ENCODE measurements around the gene PDK2. TPM values are rescaled to one million over a fixed set of nuclear protein-coding genes. Genes with fewer than 3 reads are reported as not detected.

PDK2 gene
- total RNA-seq, 1 donor from 2014 or later = 12.6 TPM

- Histone ChIP-seq H3K79me2 (ENCODE audit: low read depth) (no peaks in the 10 kb centered on the region), H3K4me1 (no peaks in the 10 kb centered on the region), H3K27ac (no peak overlapping the region), H2AFZ (replicated peaks) (no peak overlapping the region), H3K9ac (no peak overlapping the region), H3K4me3 (no peak overlapping the region), H3F3A (ENCODE audit: low read depth) (no peaks in the 10 kb centered on the region), H4K20me1 (ENCODE audit: low read depth) (no peaks in the 10 kb centered on the region), H3K27me3 (no peaks in the 10 kb centered on the region), H3K36me3 (no peaks in the 10 kb centered on the region), H3K4me2 (no peak overlapping the region), H3K9me3 (ENCODE audit: low read depth) (no peaks in the 10 kb centered on the region)
- H3K9me3 Mint-ChIP-seq = no peaks in the 10 kb centered on the region
- TF ChIP-seq EZH2phosphoT487 (IDR thresholded peaks at IDR 0.05) (no peak), EZH2 (IDR thresholded peaks at IDR 0.05) (no peak)
- TF ChIP-seq, protein P1, sequence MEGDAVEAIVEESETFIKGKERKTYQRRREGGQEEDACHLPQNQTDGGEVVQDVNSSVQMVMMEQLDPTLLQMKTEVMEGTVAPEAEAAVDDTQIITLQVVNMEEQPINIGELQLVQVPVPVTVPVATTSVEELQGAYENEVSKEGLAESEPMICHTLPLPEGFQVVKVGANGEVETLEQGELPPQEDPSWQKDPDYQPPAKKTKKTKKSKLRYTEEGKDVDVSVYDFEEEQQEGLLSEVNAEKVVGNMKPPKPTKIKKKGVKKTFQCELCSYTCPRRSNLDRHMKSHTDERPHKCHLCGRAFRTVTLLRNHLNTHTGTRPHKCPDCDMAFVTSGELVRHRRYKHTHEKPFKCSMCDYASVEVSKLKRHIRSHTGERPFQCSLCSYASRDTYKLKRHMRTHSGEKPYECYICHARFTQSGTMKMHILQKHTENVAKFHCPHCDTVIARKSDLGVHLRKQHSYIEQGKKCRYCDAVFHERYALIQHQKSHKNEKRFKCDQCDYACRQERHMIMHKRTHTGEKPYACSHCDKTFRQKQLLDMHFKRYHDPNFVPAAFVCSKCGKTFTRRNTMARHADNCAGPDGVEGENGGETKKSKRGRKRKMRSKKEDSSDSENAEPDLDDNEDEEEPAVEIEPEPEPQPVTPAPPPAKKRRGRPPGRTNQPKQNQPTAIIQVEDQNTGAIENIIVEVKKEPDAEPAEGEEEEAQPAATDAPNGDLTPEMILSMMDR (IDR thresholded peaks at IDR 0.05) = no peak
- no peak for DNase-seq (ENCODE audit: low spot score)
- H3K27me3 Mint-ChIP-seq (ENCODE audit: insufficient read depth, low read depth) = peaks cover 3% of the 10 kb centered on the region
- H3K27ac Mint-ChIP-seq = no peak overlapping the region
- H3K36me3 Mint-ChIP-seq = no peaks in the 10 kb centered on the region
- H3K4me1 Mint-ChIP-seq = peaks cover 11% of the 10 kb centered on the region
- no peak overlapping the region for H3K4me3 Mint-ChIP-seq
Observed at GRCh38 chr17:50066995-50067394, 28.2 kb upstream of the PDK2 start.

- no peaks in the 10 kb centered on the region for H3K9me3 ChIP-seq (ENCODE audit: low read depth)
- no peaks in the 10 kb centered on the region for H3K27me3 ChIP-seq
- no peaks in the 10 kb centered on the region for H3K4me1 ChIP-seq
- no peaks in the 10 kb centered on the region for H4K20me1 ChIP-seq (ENCODE audit: low read depth)
- no peak overlapping the region for H2AFZ ChIP-seq (replicated peaks)
- H3K4me2 ChIP-seq = no peak overlapping the region
- no peak for DNase-seq (ENCODE audit: low spot score)
- H3K79me2 ChIP-seq (ENCODE audit: low read depth) = no peaks in the 10 kb centered on the region
- no peak overlapping the region for H3K4me3 Mint-ChIP-seq
- H3K36me3 ChIP-seq = no peaks in the 10 kb centered on the region
- H3K27ac Mint-ChIP-seq = no peak overlapping the region
- no peaks in the 10 kb centered on the region for H3K9me3 Mint-ChIP-seq
- TF ChIP-seq EZH2 (IDR thresholded peaks at IDR 0.05) (no peak), EZH2phosphoT487 (IDR thresholded peaks at IDR 0.05) (no peak)
- TF ChIP-seq, protein P1 (IDR thresholded peaks at IDR 0.05) = no peak
- no peaks in the 10 kb centered on the region for H3K36me3 Mint-ChIP-seq
- peaks cover 5% of the 10 kb centered on the region for H3K27me3 Mint-ChIP-seq (ENCODE audit: insufficient read depth, low read depth)
- no peak overlapping the region for H3K4me3 ChIP-seq
- H3K9ac ChIP-seq = no peak overlapping the region
- peaks cover 11% of the 10 kb centered on the region for H3K4me1 Mint-ChIP-seq
- H3F3A ChIP-seq (ENCODE audit: low read depth) = no peaks in the 10 kb centered on the region
- H3K27ac ChIP-seq = no peak overlapping the region
Observed at GRCh38 chr17:50067996-50068395, 27.2 kb upstream of the PDK2 start.

DNA sequence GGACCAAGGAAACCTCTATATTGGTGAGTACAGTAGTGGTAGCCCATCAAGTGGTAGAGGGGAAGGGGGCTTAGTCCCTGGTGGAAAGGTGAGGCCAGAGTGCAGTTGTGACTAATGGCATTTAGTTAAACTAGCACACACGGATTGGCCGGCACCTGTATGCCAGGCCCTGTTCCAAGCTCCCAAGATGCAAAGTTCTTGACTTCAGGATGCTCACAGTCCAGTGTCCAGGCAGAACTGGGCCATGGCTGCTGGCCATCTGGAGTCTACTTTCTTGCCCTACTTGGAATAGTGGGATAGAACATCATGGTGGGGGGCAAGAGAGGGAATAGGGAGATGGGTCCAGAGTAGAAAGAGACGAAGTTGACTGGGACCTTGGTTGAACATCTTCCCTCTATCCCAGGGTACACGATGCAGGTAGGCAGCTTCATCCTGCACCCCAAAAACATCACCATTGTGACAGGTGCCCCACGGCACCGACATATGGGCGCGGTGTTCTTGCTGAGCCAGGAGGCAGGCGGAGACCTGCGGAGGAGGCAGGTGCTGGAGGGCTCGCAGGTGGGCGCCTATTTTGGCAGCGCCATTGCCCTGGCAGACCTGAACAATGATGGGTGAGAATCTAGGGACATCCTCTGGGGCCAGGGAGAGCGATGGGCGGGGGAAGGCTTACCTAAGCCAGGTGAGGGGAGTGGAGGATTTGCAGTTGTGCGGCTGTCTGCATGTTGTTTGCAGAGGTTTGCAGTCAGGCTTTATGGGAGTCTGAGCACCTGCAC is 24.1 kb upstream of the PDK2 start:
- H3K79me2 ChIP-seq (ENCODE audit: low read depth) = no peaks in the 10 kb centered on the region
- no peaks in the 10 kb centered on the region for H3K27me3 ChIP-seq
- no peak overlapping the region for H2AFZ ChIP-seq (replicated peaks)
- H3K36me3 ChIP-seq = no peaks in the 10 kb centered on the region
- H3K36me3 Mint-ChIP-seq = no peaks in the 10 kb centered on the region
- no peak overlapping the region for H3K27ac ChIP-seq
- no peaks in the 10 kb centered on the region for H4K20me1 ChIP-seq (ENCODE audit: low read depth)
- TF ChIP-seq, protein P1 (IDR thresholded peaks at IDR 0.05) = no peak
- TF ChIP-seq EZH2 (IDR thresholded peaks at IDR 0.05) (no peak), EZH2phosphoT487 (IDR thresholded peaks at IDR 0.05) (no peak)
- no peaks in the 10 kb centered on the region for H3K4me1 ChIP-seq
- H3K9ac ChIP-seq = no peak overlapping the region
- no peak overlapping the region for H3K27ac Mint-ChIP-seq
- H3K4me3 Mint-ChIP-seq = peak overlapping the region; percentile 35
- H3F3A ChIP-seq (ENCODE audit: low read depth) = no peaks in the 10 kb centered on the region
- H3K4me3 ChIP-seq = no peak overlapping the region
- H3K9me3 ChIP-seq (ENCODE audit: low read depth) = no peaks in the 10 kb centered on the region
- peaks cover 2% of the 10 kb centered on the region for H3K4me1 Mint-ChIP-seq
- no peaks in the 10 kb centered on the region for H3K9me3 Mint-ChIP-seq
- DNase-seq (ENCODE audit: low spot score) = no peak
- peaks cover 7% of the 10 kb centered on the region for H3K27me3 Mint-ChIP-seq (ENCODE audit: insufficient read depth, low read depth)
- H3K4me2 ChIP-seq = no peak overlapping the region

Data from neural progenitor cell (in vitro differentiated cells).